Measurements from ENCODE around the gene EFCAB6. TPM values are rescaled to one million over a fixed set of nuclear protein-coding genes. Genes with fewer than 3 reads are reported as not detected.

The EFCAB6 gene
- total and polyA plus RNA-seq, 9 of the 15 experiments (the other 6 are each of a cell fraction or from before 2014, with no cell fraction given) = 0.06 TPM; not detected in 8

DNA sequence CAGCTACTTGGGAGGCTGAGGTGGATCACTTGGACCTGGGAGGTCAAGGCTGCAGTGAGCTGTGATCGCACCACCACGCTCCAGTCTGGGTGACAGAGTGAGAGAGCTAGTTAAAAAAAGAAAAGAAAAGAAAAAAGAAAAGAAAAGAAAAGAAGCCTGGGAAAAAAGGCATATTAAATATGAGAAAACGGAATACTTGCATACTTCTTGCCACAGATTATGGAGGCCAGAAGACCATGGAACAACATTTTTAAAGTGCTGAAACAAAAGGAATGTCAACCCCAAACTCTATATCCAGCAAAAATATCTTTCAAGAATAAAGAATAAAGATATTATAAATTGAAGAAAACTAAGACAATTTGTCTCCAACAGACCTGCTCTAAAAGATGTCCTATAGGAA is 191.9 kb downstream of the EFCAB6 start:
- Histone ChIP-seq H2AFZ (ENCODE audit: low read depth, low read length) (no peak overlapping the region), H3K4me3 (no peak overlapping the region), H3K4me2 (ENCODE audit: insufficient read depth, low read length) (no peak overlapping the region), H3K27me3 (ENCODE audit: control insufficient read depth in 2 of 2, insufficient read depth in 2 of 2, low read length in 2 of 2) (no peaks in the 10 kb centered on the region; a peak in 1 of 5 replicates), H3K27ac (ENCODE audit: extremely low read depth, low read depth, low read length) (no peak overlapping the region), H4K20me1 (replicated peaks; ENCODE audit: control insufficient read depth, insufficient read depth, low read length) (no peaks in the 10 kb centered on the region), H3K79me2 (ENCODE audit: control insufficient read depth, insufficient read depth, low read length) (no peaks in the 10 kb centered on the region), H3K9ac (ENCODE audit: insufficient read depth in 1 of 2, low read depth in 2 of 2, low read length in 2 of 2) (no peak overlapping the region), H3K4me1 (replicated peaks in 1 of 2; ENCODE audit: control insufficient read depth in 2 of 2, insufficient read depth in 2 of 2, low read length in 2 of 2) (no peaks in the 10 kb centered on the region), H3K36me3 (ENCODE audit: control insufficient read depth, insufficient read depth, low read length) (no peaks in the 10 kb centered on the region), H3K9me1 (ENCODE audit: control insufficient read depth, insufficient read depth, low read length) (no peaks in the 10 kb centered on the region), H3K9me3 (replicated peaks; ENCODE audit: control insufficient read depth, insufficient read depth, low read depth, low read length) (no peaks in the 10 kb centered on the region)
- WGBS (ENCODE audit: insufficient coverage, low coverage, missing lambda C conversion rate) = 0% methylated on average over 2 of the region's 3 CpGs
- in situ Hi-C loops (cut with MboI) = no loop called here
- no TSS peak for BruUV-seq (replicated peaks)
- ATAC-seq (no peak), DNase-seq (ENCODE audit: extremely low read depth in 1 of 4, low spot score in 3 of 4) (no peak), FAIRE-seq (no peak)
- ChIA-PET POLR2A (no interaction called here), CTCF (ENCODE audit: low intra/inter-chr PET ratio) (no interaction called here)
- TF ChIP-seq NFXL1 (CRISPR knock-in tag; IDR thresholded peaks at IDR 0.05) = no peak
- TF ChIP-seq SMAD2 (IDR thresholded peaks at IDR 0.05; ENCODE audit: low read depth, low read length) = no peak
- no peak for TF ChIP-seq MCM7 (IDR thresholded peaks at IDR 0.05)
- no peak for TF ChIP-seq ZNF436 (CRISPR knock-in tag; IDR thresholded peaks at IDR 0.05)
- no peak for TF ChIP-seq RFX7 (CRISPR knock-in tag; IDR thresholded peaks at IDR 0.05)
- intact Hi-C loops (cut with micrococcal nuclease) = loop anchor here (5.0 kb wide), 1 partner anchor 223 kb away; no protein-coding TSS in a partner anchor

DNA sequence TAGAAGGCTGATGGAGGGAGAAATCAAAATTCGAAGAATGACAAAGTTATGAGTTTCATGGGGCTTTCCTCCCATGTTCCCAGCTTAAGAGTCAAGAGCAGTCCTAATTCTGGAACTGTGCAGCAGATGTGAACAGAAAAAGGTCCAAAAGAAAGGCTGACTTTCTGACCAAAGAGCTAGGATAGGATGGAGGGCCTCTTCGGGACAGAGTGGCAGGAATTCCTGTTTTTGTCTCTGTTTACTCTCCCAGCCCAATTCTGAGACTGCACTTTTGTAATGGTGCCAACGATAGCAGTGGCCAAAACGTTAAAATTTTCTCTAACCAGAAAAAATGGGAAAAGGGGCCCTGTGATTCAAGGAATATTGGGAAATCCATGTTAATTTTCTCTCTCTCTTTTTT is 193.6 kb downstream of the EFCAB6 start:
- Histone ChIP-seq H2AFZ (ENCODE audit: low read depth, low read length) (no peak overlapping the region), H3K27me3 (ENCODE audit: control insufficient read depth in 2 of 2, insufficient read depth in 2 of 2, low read length in 2 of 2) (no peaks in the 10 kb centered on the region), H3K36me3 (ENCODE audit: control insufficient read depth, insufficient read depth, low read length) (no peaks in the 10 kb centered on the region), H3K9ac (ENCODE audit: insufficient read depth in 1 of 2, low read depth in 2 of 2, low read length in 2 of 2) (no peak overlapping the region), H3K4me1 (replicated peaks in 1 of 2; ENCODE audit: control insufficient read depth in 2 of 2, insufficient read depth in 2 of 2, low read length in 2 of 2) (no peaks in the 10 kb centered on the region), H4K20me1 (replicated peaks; ENCODE audit: control insufficient read depth, insufficient read depth, low read length) (no peaks in the 10 kb centered on the region), H3K9me1 (ENCODE audit: control insufficient read depth, insufficient read depth, low read length) (no peaks in the 10 kb centered on the region), H3K9me3 (replicated peaks; ENCODE audit: control insufficient read depth, insufficient read depth, low read depth, low read length) (no peaks in the 10 kb centered on the region), H3K4me3 (no peak overlapping the region), H3K27ac (ENCODE audit: extremely low read depth, low read depth, low read length) (no peak overlapping the region), H3K4me2 (ENCODE audit: insufficient read depth, low read length) (no peak overlapping the region), H3K79me2 (ENCODE audit: control insufficient read depth, insufficient read depth, low read length) (no peaks in the 10 kb centered on the region)
- no TSS peak for BruUV-seq (replicated peaks)
- no peak for ATAC-seq
- ChIA-PET CTCF (ENCODE audit: low intra/inter-chr PET ratio) (interaction anchor here (0.7 kb wide), 1 partner anchor 388 kb away, joined by 3 read pairs; no protein-coding TSS in a partner anchor), POLR2A (no interaction called here)
- no peak for DNase-seq (ENCODE audit: extremely low read depth in 1 of 4, low spot score in 3 of 4)
- in situ Hi-C loops (cut with MboI) (no loop called here), intact Hi-C loops (cut with micrococcal nuclease) (no loop called here)
- 4% methylated on average over 4 of the region's 4 CpGs for WGBS (ENCODE audit: insufficient coverage, low coverage, missing lambda C conversion rate)
- no peak for FAIRE-seq
- TF ChIP-seq ZNF584 (CRISPR knock-in tag; IDR thresholded peaks at IDR 0.05; ENCODE audit: low read depth) (no peak), ZNF507 (tag; conservative IDR thresholded peaks at IDR 0.05) (no peak), ZNF311 (CRISPR knock-in tag; IDR thresholded peaks at IDR 0.05) (no peak), NONO (IDR thresholded peaks at IDR 0.05; ENCODE audit: low read depth in 2 of 2, low read length in 1 of 2) (no peak), KAT8 (IDR thresholded peaks at IDR 0.05; ENCODE audit: low read depth) (no peak), FOXA3 (CRISPR knock-in tag; conservative IDR thresholded peaks at IDR 0.05 in 1 of 2, IDR thresholded peaks at IDR 0.05 in 1 of 2) (no peak), CBX5 (IDR thresholded peaks at IDR 0.05; ENCODE audit: borderline replicate concordance, low read depth) (no peak)

Measured in K562 (cell line).